Muscle of leg (tissue), 11 donors: ENCODE results near the gene XRCC2. TPM values are rescaled to one million over a fixed set of nuclear protein-coding genes. Genes with fewer than 3 reads are reported as not detected.
"Not testable (repeated sequence)": the region's sequence is repeated elsewhere in the genome, so short reads cannot be mapped to it uniquely, and the experiment has no call there.

Source experiments
- DNase-seq: peaks from one replicate; pipeline ENCODE4 v3.0.0; 2013
- H3K27ac ChIP-seq: one replicate; pipeline ENCODE4 v1.5.1; 2013; ENCODE audit warnings: mild to moderate bottlenecking, low read length, control low read depth
- H3K27me3 ChIP-seq: one replicate; pipeline ENCODE4 v1.6.1; 2013; ENCODE audit warnings: low read length; ENCODE audit not compliant: control insufficient read depth, insufficient read depth
- H3K36me3 ChIP-seq: one replicate; pipeline ENCODE4 v1.6.1; 2013; ENCODE audit warnings: low read length; ENCODE audit not compliant: control insufficient read depth, insufficient read depth
- H3K4me1 ChIP-seq: one replicate; pipeline ENCODE4 v1.6.1; 2013; ENCODE audit warnings: low read length; ENCODE audit not compliant: control insufficient read depth, insufficient read depth
- H3K4me3 ChIP-seq: one replicate; pipeline ENCODE4 v1.5.1; 2013; ENCODE audit warnings: low read length, control low read depth
- H3K9me3 ChIP-seq: replicated peaks from 2 replicates; pipeline ENCODE4 v1.6.1; 2013; ENCODE audit warnings: low read depth, low read length; ENCODE audit not compliant: control insufficient read depth
- WGBS: methylation state at CpG from one replicate; pipeline ENCODE4 v1.1.5; 2013; ENCODE audit warnings: missing lambda C conversion rate; ENCODE audit not compliant: insufficient coverage; 5-methylcytosine and 5-hydroxymethylcytosine counted together
- polyA plus RNA-seq, 8 donors: library from polyadenylated mRNA; unstranded; fragments of 120-200 nt; gene quantifications; one replicate each; pipeline versions ENCODE4 v1.2.1 to v1.2.3, GENCODE V29; 2013; ENCODE audit warnings: inconsistent platforms in 1 of 8, low replicate concordance in 1 of 8; ENCODE audit not compliant: insufficient read length in 8 of 8, insufficient read depth in 1 of 8
- total RNA-seq: library from RNA; stranded (reverse); fragments of 120-200 nt; gene quantifications from one replicate; pipeline ENCODE4 v1.2.4, GENCODE V29; 2013

Gene XRCC2
- total and polyA plus RNA-seq, 9 donors: 2.8 to 4.7 (median 3.5) TPM

DNA sequence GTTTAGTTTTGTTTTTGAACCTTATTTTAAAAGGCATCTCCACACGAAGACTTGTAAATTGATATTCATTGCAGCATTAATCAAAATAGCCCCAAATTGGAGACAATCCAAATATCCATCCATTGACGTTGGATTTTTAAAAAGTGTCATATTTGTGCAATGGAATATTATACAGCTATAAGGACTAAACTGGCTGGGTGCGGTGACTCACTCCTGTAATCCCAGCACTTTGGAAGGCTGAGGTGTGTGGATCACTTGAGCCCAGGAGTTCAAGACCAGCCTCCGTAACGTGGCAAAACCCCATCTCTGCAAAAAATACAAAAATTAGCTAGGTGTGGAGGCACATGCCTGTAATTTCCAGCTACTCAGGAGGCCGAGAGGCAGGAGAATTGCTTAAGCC, 35.1 kb downstream of the XRCC2 start:
- no peak for DNase-seq
- WGBS: 83% methylated on average over 1 of the region's 6 CpGs
- Histone ChIP-seq H3K9me3 (no peaks in the 10 kb centered on the region), H3K27me3 (no peaks in the 10 kb centered on the region), H3K27ac (no peak overlapping the region), H3K4me1 (no peaks in the 10 kb centered on the region), H3K4me3 (no peak overlapping the region), H3K36me3 (no peaks in the 10 kb centered on the region)

DNA sequence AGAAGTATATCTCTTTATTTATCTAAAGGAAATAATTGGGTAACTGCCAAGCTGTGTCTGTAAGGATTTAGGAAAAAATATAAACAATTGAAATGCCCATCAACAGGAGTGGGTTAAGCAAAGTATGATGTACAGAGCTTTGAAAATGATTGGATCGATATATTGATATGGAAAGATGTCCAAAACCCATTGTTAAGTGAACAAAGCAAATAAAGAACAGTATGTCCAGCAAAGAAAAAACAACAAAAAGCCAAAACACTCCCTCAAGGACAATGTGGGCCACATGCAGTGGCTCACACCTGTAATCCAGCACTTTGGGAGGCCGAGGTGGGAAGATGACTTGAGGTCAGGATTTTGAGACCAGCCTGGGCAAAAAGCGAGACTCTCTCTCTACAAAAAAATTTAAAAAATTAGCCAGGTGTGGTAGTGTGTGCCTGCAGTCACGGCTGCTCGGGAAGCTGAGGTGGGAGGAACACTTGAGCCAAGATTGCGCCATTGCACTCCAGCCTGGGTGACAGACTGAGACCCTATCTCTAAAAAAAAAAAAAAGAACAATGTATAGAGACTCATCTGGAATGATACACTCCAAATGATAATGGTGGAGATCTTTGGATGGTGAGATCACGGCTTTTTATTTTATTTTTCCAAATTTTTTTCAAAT, 37.9 kb downstream of the XRCC2 start:
- DNase-seq: no peak
- Histone ChIP-seq H3K4me3 (no peak overlapping the region), H3K27me3 (no peaks in the 10 kb centered on the region), H3K27ac (no peak overlapping the region), H3K36me3 (no peaks in the 10 kb centered on the region), H3K4me1 (no peaks in the 10 kb centered on the region), H3K9me3 (no peaks in the 10 kb centered on the region)
- no CpG with 5 or more reads among the region's 7 CpGs for WGBS

DNA sequence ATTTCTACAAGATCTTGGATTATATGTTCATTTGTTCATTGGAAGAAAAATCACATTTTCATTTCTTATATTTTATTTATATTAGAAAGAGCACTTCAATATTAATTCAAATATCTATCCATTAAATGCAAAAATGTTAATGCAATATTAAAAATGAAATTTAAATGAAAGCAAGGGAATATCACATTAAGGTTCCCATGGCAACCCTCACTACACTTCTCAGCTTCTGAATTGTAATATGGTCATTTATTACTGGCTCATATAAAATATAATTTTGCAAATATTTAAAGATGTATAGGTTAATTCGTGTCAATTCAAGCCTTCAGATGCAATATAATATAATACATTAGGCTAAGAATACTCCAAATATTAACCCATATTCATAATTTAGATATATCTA, 38.8 kb downstream of the XRCC2 start:
- Histone ChIP-seq H3K4me3 (no peak overlapping the region), H3K27ac (no peak overlapping the region), H3K9me3 (no peaks in the 10 kb centered on the region), H3K27me3 (no peaks in the 10 kb centered on the region), H3K4me1 (no peaks in the 10 kb centered on the region), H3K36me3 (no peaks in the 10 kb centered on the region)
- no CpG with 5 or more reads among the region's 1 CpG for WGBS
- no peak for DNase-seq

GRCh38 chr7:152636441-152636840, 39.5 kb downstream of the XRCC2 start:
- H3K27ac ChIP-seq: no peak overlapping the region
- H3K4me1 ChIP-seq: no peaks in the 10 kb centered on the region
- no peaks in the 10 kb centered on the region for H3K36me3 ChIP-seq
- H3K9me3 ChIP-seq: no peaks in the 10 kb centered on the region
- DNase-seq: no peak
- no peak overlapping the region for H3K4me3 ChIP-seq
- WGBS: 90% methylated on average over 2 of the region's 6 CpGs
- no peaks in the 10 kb centered on the region for H3K27me3 ChIP-seq

- Histone ChIP-seq H3K27ac (no peak overlapping the region), H3K9me3 (no peaks in the 10 kb centered on the region), H3K36me3 (no peaks in the 10 kb centered on the region), H3K27me3 (no peaks in the 10 kb centered on the region), H3K4me3 (no peak overlapping the region), H3K4me1 (no peaks in the 10 kb centered on the region)
- DNase-seq: no peak
- WGBS: 71% methylated on average over 4 of the region's 8 CpGs
These were observed 42.4 kb downstream of the XRCC2 start for GRCh38 chr7:152633504-152633903.

DNA sequence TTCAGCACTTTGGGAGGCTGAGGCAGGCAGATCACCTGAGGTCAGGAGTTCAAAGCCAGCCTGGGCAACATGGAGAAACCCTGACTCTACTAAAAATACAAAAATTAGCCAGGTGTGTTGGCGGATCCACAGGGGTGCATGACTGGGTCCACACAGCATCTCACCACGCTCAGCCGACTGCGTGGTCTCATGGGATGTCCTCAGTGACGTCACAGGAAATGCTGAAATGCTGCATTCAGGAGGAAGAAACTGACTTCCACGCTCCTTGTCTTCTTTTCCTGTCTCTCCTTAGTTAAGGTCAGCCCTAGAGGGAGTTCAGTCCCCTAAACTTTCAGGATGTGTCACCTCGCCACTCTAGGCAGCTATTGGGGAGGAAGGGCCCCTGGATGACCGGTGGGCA, 42.9 kb downstream of the XRCC2 start:
- H3K27ac ChIP-seq: no peak overlapping the region
- DNase-seq: no peak
- H3K4me1 ChIP-seq: no peaks in the 10 kb centered on the region
- H3K9me3 ChIP-seq: no peaks in the 10 kb centered on the region
- WGBS: 68% methylated on average over 2 of the region's 8 CpGs
- H3K27me3 ChIP-seq: no peaks in the 10 kb centered on the region
- no peak overlapping the region for H3K4me3 ChIP-seq
- H3K36me3 ChIP-seq: no peaks in the 10 kb centered on the region

GRCh38 chr7:152628772-152629171, 47.2 kb downstream of the XRCC2 start:
- not testable (repeated sequence) for DNase-seq, H3K36me3 ChIP-seq, H3K27me3 ChIP-seq, H3K9me3 ChIP-seq, H3K4me3 ChIP-seq, H3K4me1 ChIP-seq, H3K27ac ChIP-seq

DNA sequence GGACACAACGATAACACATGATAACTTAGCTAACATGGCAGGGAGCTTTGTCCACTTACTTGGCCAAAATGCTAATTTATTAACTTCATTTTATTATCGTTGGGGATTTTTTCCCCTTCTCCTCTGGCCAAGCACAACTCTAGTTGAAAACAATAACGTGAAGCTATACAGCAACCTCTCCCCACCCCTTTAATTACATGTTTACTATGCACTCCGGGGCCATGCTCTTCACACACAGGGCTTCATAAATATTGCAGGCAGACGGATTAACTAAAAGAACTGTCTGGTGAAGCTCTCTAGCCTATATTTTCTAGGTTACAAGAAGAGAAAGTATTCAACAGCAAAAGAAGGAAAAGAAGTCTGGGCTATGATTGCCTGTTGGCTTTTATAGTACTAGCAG, 51.7 kb downstream of the XRCC2 start:
- Histone ChIP-seq H3K4me1 (no peaks in the 10 kb centered on the region), H3K4me3 (no peak overlapping the region), H3K9me3 (no peaks in the 10 kb centered on the region), H3K36me3 (no peaks in the 10 kb centered on the region), H3K27ac (no peak overlapping the region), H3K27me3 (no peaks in the 10 kb centered on the region)
- DNase-seq: no peak
- WGBS: 71% methylated on average over 3 of the region's 5 CpGs

- Histone ChIP-seq H3K9me3 (no peaks in the 10 kb centered on the region), H3K27ac (no peak overlapping the region), H3K4me1 (no peaks in the 10 kb centered on the region), H3K4me3 (no peak overlapping the region), H3K27me3 (no peaks in the 10 kb centered on the region), H3K36me3 (no peaks in the 10 kb centered on the region)
- DNase-seq: no peak
- no CpG with 5 or more reads among the region's 1 CpG for WGBS
These were observed 54.5 kb downstream of the XRCC2 start for GRCh38 chr7:152621426-152621825.

DNA sequence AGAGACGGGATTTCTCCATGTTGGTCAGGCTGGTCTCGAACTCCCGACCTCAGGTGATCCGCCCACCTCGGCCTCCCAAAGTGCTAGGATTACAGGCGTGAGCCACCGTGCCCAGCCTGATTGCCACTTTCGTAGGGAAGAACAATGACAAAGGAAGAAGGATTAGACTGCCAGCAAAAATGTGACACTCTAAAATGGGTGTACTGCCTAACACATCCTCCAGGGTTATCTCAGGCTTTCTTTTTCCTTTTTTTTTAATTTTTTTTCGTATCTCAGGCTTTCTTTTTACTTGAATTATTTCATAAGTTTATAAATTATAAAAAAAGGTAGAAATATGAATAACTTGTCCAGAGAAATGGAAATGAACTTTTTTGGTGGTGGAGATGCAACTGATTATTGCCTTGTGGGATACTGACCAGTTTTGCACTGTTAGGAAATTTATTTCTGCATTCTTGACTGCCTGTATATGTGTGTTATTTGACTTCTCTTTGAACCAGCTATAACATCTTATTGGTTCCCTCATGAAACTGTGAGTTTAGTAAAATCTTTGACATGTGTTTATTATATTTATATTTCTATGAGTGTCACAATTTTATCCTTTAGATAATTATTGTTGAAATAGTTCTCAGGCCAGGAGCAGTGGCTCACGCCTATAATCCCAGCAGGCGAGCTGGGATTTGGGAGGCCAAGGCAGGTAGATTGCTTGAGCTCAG, 56.8 kb downstream of the XRCC2 start:
- H3K4me1 ChIP-seq: peaks cover 10% of the 10 kb centered on the region
- no peak for DNase-seq
- no peaks in the 10 kb centered on the region for H3K36me3 ChIP-seq
- H3K27ac ChIP-seq: no peak overlapping the region
- H3K27me3 ChIP-seq: no peaks in the 10 kb centered on the region
- WGBS: 97% methylated on average over 4 of the region's 11 CpGs
- H3K9me3 ChIP-seq: no peaks in the 10 kb centered on the region
- H3K4me3 ChIP-seq: no peak overlapping the region
